ENCODE results near the gene ZBTB1. TPM values are rescaled to one million over a fixed set of nuclear protein-coding genes. Genes with fewer than 3 reads are reported as not detected.
"Not testable (repeated sequence)": the region's sequence is repeated elsewhere in the genome, so short reads cannot be mapped to it uniquely, and the experiment has no call there.

Gene ZBTB1
- total RNA-seq, 1 experiment from 2014 or later, result 19.7 TPM

GRCh38 chr14:64495252-64495651 lies 9.3 kb upstream of the ZBTB1 start:
- no peak for DNase-seq (ENCODE audit: low read depth)

- no peak for DNase-seq (ENCODE audit: low read depth)
These were observed 7.8 kb upstream of the ZBTB1 start for GRCh38 chr14:64496764-64497163.

GRCh38 chr14:64500088-64500487 lies 4.5 kb upstream of the ZBTB1 start:
- no peak for DNase-seq (ENCODE audit: low read depth)

- peak; percentile 79 for DNase-seq (ENCODE audit: low read depth)
These were observed 3.0 kb upstream of the ZBTB1 start for GRCh38 chr14:64501411-64502171.

GRCh38 chr14:64502456-64502855 lies 2.1 kb upstream of the ZBTB1 start:
- DNase-seq (ENCODE audit: low read depth), result no peak

GRCh38 chr14:64502887-64503433 lies 1.6 kb upstream of the ZBTB1 start:
- no peak for DNase-seq (ENCODE audit: low read depth)

- DNase-seq (ENCODE audit: low read depth), result peak; percentile 95
These were observed 898 bp upstream of the ZBTB1 start, which contains the start of gene ZBTB25 for GRCh38 chr14:64503434-64504309. Gene ZBTB25, minus strand, starts transcription at chr14:64503838. Its CDS starts 13,305 bp downstream, at chr14:64490533.

- DNase-seq (ENCODE audit: low read depth), result peak; percentile 85
These were observed 576 bp downstream of the ZBTB1 start for GRCh38 chr14:64504897-64505794.

GRCh38 chr14:64506721-64507120 lies 2.2 kb downstream of the ZBTB1 start:
- no peak for DNase-seq (ENCODE audit: low read depth)

- DNase-seq (ENCODE audit: low read depth), result no peak
These were observed 3.0 kb downstream of the ZBTB1 start for GRCh38 chr14:64507376-64508156.

GRCh38 chr14:64508215-64508776 lies 3.7 kb downstream of the ZBTB1 start:
- no peak for DNase-seq (ENCODE audit: low read depth)

- DNase-seq (ENCODE audit: low read depth), result no peak
These were observed 4.5 kb downstream of the ZBTB1 start for GRCh38 chr14:64509036-64509435.

GRCh38 chr14:64510825-64511671 lies 6.5 kb downstream of the ZBTB1 start:
- DNase-seq (ENCODE audit: low read depth), result peak; percentile 56

- DNase-seq (ENCODE audit: low read depth), result no peak
These were observed 8.7 kb downstream of the ZBTB1 start for GRCh38 chr14:64513271-64513670.

- no peak for DNase-seq (ENCODE audit: low read depth)
These were observed 10.5 kb downstream of the ZBTB1 start for GRCh38 chr14:64515053-64515452.

GRCh38 chr14:64516969-64517368 lies 12.4 kb downstream of the ZBTB1 start:
- no peak for DNase-seq (ENCODE audit: low read depth)

- not testable (repeated sequence) for DNase-seq (ENCODE audit: low read depth)
These were observed 13.1 kb downstream of the ZBTB1 start for GRCh38 chr14:64517667-64518066.

- DNase-seq (ENCODE audit: low read depth), result no peak
These were observed 13.7 kb downstream of the ZBTB1 start for GRCh38 chr14:64518229-64518628.

GRCh38 chr14:64520699-64521098 lies 16.1 kb downstream of the ZBTB1 start:
- no peak for DNase-seq (ENCODE audit: low read depth)
